HG03558 (cell line): ENCODE results near the gene IL36A.

Experiments used
- ATAC-seq: cut with Tn5 transposase; IDR thresholded peaks from one replicate; pipeline ENCODE4 v1.9.1; 2021; ENCODE audit warnings: moderate number of reproducible peaks; ENCODE audit not compliant: unreplicated experiment; ENCODE audit errors: extremely low read depth

Gene IL36A, protein sequence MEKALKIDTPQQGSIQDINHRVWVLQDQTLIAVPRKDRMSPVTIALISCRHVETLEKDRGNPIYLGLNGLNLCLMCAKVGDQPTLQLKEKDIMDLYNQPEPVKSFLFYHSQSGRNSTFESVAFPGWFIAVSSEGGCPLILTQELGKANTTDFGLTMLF

DNA sequence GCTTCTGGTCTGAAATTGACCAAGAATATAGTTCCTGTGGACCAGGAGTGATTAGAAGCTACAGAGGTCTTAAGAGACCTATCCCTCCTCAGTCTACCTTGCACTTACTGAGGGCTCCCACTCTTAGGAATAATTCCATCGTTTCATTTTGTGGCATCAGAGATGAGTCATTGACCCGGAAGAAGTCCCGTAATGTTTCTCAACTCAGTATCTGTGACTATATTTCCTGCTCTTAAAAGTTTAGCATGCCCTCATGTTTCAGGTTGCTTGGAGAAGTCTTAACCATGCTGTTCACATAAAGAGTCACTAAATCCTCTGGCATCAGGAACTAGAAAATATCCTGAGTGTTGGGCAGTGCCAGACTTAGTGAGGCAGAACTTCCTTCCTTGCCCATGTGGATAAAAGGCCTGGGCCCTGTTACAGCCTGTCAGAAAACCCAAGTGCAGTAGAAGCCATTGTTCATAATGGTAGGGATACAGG lies at the start of gene IL36A:
Gene IL36A, plus strand, starts transcription at position 430 of the 480 bp plus-strand sequence. CDS start 413 bp downstream, outside the sequence.
- no peak for ATAC-seq

DNA sequence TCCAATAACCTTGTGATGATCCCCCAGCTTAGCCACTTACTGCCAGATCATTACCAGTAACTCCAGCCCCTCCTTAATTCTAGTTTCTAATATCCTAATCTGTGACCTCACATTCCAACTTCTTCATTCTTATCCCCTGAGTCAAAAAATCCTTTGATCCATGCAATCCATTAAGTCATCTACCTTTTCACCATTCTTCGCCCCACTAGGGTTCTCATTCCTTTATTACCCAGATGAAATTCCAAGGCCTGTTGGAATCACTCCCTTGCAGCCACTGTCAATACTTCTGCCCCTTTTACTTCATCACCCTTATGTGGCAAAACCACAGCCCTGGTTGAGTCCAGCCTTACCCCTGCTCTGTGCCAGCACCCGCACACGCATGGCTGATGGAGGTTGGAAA lies 47.7 kb upstream of the IL36A start:
- no peak for ATAC-seq

DNA sequence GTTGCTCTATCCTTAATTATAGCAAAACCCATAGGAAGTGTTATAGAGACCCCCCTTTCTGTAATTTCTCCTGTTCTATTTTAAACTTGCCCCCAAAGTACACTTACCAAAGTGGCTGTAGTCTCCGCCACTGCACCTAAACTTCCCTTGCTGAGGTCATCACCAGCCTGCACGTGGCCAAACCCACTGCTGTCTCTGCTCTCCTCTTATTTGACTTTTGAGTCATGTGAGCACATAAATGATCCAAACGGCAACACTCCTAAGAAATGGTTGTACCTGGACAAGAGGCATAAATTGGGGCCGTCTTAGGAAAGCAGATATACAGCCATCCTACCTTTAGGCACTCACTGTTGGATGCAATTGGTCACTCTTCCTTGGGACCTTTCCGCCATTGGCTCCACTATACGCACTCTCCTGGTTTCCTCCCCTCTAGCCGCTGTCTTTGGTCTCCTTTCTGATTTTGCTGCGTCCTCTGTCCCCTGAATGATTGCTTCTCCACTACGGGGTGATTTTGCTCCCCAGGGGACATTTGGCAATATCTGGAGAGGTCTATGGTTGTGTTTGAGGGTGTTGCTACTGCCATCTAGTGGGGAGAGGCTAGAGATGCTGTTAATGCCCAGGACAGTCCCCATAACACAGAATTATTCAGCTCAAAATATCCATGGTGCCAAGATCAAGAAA lies 46.7 kb upstream of the IL36A start:
- no peak for ATAC-seq

DNA sequence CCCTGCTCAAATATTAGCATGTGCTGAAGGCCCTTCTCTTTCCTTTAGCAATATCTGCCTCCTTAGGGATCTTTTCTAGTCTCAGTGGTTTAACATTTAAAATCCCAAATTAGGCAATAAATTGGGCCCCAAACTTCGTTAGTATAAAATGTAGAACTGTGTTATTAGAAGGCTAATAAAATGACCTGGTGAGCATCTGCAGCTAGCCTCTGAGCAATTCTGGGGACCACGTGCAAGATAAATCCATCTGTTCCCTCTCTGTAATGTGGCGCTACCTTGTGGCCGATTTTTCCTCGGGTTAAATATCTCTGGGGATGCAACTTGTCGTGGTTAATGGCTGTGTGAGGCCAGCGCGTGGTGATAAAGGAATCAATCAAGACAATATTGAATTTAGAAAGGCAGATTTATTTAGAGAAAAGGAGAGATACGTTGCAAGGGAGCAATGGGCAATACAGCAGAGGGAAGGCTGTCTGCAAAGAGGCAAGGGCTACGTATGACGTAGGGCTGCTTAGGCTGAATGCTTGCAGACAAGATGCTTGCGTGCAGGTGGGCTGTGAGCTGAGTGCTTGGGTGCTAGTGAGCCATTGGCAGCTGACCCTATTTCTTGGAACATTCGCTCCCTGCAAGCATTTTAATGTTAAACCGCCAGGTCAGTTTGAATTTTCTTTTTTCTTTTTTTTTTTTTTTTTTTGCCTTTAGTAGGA lies 46.0 kb upstream of the IL36A start:
- no peak for ATAC-seq

DNA sequence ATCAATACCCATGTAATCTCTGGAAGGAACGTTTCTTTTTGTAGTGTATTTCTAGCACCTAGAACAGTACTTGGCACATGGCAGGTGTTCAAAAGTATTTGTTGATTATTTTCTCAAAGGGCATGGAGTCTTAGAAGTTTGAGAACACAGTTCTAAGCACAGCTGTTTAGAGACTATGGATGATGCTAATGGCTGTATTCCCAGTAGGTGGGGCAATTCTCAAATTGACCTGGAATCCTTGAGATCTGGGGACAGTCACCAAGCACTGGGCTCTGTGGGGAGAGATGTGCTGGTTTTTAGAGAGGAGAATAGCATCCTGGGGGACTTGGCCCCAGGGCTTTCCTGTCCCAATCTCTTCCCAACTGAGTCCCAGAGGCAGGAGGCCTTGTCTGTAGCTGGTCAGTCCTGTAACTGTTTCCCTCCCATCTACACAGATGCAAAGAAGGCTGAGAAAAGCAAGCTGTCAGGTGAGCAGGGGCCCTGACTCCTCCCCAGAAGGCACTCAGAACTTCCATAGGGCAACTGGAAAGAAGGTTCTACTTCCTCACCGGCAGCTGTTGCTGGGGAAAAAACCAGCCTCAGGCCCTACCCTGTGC lies 44.9 kb upstream of the IL36A start:
- ATAC-seq: no peak

DNA sequence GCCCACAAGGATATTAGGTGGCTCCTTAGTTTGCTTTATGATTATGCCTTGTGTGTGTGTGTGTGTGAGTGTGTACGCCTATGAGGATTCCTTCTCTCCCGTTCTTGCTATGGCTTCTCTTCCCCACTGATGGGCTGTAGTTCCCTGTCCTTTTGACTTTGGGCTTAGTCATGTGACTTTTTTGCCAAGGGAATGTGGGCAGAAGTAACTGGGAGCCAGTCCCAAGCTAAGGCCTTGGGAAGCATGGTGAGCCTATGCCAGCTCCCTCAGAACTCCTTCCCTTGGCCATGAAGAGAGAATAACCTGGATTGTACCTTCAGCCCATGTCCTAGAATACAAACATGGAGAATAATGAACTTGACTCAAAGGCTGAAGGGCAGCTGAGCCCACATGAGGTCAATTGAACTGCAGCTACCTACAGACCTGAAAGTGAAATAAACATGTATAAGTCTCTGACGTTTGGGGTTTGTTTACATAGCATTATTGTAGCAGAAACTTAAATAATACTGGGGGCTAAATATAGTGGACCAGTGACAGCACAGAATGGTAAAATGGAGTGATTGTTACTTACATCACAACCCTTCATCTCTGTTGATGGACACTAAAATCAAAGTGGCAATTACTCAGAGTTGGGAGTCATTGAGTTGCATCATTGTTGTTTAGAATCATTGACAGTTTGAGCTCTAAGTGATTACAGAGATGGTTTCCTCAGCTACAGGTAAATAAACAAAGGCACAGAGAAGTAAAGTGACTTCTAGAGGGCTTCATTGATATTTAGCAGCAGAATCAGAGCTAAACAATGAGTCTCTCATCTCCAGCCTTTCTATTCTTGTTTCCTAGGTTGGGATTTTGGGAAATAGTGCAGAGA lies 42.7 kb upstream of the IL36A start:
- ATAC-seq: no peak

DNA sequence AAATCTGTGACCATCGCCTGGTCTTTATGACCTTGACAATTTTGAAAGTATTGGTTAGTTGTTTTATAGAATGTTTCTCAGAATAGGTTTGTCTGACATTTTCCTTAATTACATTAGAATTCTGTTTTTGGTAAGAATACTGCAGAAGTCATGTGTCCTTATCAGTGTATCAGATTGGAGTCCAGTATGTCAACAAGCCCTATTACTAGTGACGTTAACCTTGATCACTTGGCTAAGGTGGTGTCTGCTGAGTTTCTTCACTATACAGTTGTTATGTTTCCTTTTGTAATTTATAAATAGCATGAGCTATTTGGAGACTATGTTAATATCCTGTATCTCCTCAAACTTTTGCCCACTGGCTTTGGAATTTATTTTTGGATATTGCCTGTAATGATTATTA lies 38.2 kb upstream of the IL36A start:
- no peak for ATAC-seq

DNA sequence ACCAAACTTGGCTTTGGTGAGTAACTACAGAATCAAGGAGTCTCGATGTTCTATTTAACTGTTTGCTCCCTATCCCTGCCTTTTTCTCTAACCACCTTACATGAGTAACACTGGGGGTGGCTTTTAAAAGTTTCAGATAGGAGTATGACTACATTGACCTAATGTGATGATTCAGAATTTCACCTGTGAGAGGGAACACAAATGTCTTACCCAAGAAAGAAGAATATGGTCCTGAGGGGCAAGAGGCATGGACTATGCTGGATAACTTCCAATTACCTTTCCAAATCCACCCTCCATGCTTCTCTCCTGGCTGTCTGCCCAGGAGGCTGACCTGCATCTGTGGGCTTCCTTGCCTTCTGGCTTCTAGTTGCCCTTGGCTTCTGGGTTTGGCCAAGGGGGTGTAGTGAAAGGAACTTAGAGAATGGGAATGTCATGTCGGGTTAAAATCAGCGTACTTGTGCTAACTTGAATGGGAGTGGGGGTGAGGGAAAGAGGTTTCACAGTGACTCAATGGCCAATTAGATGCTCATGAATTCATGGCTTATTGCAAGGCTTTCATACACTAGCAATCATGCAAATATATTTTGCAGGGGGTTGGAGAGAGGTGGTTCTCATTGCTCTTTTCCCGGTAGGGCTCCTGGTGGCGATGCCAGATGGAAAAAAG lies 32.7 kb upstream of the IL36A start:
- ATAC-seq: no peak

DNA sequence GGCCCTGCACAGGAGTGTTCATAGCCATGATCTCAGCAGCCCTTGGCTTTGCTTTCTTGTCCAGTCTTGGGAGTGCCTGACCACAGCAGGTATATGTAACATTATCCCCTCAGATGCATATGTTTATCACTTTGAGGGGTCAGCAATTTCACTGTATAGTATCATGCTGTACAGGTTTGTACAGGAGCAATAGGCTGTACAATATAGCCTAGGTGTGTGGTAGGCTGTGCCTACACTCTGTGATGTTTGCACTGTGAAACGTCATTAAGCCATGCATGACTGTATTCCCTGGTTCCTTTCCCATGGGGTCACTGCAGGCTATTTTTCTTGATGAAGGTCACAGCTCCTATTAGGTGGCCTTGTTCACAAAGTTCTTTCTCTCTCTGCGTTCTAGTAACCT lies 32.1 kb upstream of the IL36A start:
- no peak for ATAC-seq

DNA sequence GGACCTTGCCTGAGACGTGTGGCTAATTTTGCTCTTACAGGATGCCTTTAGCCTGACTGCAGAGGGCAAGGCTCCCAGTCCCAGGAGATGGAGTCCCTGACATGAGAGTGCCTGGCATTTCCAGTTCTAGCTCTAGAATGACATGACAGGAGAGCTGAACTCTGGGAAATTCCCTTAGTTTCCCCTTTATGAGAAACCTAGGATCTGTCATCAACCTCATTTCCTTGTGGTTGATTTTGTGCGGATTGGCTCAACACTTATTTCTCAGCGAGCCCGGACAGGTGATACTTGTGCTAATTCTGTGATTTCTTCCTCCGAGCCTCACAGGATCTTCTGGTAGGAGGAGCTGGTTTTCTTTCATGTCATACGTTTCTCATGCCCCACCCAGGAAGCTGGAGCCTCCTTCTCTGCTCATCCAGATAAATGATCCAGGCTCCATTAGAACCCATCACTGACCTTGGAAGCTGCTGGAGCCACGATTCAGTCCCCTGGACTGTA lies 27.7 kb upstream of the IL36A start, which contains the start of gene IL36G:
Gene IL36G, plus strand, starts transcription at position 448 of the 498 bp plus-strand sequence. CDS start 633 bp downstream, outside the sequence.
- ATAC-seq: no peak

DNA sequence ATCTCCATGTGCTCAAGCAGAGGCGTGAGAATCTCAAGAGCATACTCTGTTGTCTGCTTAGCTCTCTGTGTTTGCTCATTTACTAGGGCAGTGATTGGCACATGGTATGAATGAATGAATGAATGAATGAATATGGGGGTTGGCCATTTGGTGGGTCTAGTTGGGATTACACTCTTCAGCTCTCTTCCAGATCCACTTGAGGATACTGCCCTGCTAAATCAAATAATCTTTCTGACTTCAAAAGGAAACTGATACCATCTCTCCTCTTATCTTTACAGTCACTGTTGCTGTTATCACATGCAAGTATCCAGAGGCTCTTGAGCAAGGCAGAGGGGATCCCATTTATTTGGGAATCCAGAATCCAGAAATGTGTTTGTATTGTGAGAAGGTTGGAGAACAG lies 25.5 kb upstream of the IL36A start:
- ATAC-seq: no peak

DNA sequence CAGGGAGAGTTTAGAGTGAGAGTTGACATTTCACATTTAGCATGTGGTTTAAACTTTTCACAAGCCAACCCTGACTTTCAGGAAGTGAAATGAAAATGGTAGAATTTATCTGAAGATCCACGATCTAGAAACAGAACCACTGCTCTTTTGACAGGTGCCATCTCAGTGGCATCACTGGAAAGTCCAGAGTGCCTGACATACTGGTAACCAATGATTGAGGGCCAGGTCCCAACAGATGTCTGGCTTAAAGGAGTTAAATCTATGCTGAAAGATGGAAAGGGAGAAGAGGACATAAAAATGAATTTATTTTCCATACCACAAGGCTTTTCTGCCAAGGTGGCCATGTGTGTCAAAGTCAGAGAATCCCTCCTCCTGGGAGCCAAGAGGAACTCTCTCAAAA lies 24.7 kb upstream of the IL36A start:
- no peak for ATAC-seq

DNA sequence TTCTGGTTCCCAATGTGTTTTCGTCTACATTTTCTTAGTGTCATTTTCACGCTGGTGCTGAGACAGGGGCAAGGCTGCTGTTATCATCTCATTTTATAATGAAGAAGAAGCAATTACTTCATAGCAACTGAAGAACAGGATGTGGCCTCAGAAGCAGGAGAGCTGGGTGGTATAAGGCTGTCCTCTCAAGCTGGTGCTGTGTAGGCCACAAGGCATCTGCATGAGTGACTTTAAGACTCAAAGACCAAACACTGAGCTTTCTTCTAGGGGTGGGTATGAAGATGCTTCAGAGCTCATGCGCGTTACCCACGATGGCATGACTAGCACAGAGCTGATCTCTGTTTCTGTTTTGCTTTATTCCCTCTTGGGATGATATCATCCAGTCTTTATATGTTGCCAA lies 20.2 kb upstream of the IL36A start:
- ATAC-seq: no peak

DNA sequence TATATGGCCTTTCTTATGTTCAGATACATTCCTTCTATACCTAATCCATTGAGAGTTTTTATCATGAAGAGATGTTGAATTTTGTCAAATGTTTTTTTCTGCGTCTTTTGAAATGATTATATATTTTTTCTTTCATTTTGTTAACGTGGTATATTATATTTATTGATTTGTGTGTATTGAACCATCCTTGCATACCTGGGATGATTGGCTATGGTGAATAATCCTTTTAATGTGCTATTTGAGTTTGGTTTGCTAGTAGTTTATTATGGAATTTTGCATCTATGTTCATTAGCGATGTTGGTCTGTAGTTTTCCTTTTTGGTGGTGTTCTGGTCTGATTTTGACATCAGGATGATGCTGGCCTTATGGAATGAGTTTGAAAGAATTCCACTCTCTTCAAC lies 15.6 kb upstream of the IL36A start:
- no peak for ATAC-seq

DNA sequence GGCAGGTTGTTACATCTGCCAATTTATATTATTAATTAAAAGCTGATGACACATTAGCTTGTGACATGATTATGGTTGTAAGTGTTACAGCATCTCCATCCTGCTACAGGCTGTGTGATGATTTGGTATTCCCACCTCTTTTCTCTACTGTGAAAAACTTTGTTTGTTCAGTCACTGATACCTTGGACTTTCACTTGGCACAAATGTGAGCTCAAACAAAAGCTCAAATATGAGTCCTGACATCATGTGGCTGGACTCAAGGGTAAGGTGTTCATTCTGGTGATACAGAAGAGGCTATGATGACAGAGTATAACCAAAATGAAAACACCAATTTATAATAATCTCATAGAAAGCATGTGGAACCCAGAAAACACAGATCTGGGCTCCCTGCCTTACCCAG lies 11.4 kb upstream of the IL36A start:
- ATAC-seq: no peak

DNA sequence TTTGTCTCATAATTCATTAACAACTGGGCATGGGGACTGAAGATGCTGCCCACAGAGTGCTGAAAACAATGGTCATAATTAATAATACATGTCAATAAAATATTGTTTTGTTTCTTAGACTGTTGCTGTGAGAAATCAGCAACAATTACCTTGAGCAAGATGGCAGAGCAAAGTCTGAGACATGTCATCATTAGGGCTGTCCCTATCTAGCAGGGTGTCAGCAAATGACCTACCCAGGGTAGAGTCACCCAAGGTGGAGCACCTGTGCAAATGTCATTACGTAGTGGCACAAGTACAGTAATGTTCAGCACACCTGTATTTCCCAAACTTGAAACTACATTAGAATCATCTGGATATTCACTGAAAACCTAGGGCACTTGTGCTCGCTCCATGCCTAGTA lies 10.6 kb upstream of the IL36A start:
- no peak for ATAC-seq

DNA sequence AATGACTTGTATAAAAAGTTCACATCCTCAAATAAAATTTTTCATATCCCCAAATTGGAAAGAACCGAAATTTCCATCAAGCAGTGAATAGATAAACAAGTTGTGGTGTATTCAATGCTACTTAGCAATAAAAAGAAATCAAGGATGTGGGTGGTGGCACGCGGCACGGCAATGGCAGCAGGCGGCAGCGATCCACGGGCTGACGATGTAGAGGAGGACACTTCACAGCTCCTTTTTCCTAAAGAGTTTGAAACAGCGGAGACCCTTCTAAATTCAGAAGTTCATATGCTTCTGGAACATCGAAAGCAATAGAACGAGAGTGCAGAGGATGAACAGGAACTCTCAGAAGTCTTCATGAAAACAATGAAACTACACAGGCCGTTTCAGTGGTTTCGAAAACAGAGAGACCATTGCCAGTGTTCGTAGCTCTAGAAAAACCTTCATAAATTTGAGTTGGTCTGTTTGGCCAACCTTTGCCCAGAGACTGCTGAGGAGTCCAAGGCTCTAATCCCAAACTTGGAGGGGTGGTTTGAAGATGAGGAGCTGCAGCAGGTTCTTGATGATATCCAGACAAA lies 9.8 kb upstream of the IL36A start:
- ATAC-seq: no peak

DNA sequence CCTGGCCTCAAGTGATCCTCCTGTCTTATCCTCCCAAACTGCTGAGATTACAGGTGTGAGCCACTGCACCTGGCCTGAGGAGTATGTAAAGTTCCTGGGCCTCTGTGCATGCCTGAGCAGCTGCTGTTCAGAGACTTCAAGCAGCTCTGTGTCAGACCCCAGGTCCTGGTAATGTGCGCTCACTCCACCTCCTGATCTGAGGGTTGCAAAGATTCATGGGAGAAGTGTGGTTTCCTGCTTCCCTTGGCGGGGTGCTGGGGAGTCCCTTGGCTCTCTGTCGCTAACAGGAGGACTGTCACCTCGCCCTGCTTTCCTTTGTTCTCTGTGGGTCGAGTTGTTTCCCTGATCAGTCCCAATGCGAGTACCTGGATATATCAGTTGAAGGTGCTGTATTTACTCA lies 8.6 kb upstream of the IL36A start:
- ATAC-seq: no peak

DNA sequence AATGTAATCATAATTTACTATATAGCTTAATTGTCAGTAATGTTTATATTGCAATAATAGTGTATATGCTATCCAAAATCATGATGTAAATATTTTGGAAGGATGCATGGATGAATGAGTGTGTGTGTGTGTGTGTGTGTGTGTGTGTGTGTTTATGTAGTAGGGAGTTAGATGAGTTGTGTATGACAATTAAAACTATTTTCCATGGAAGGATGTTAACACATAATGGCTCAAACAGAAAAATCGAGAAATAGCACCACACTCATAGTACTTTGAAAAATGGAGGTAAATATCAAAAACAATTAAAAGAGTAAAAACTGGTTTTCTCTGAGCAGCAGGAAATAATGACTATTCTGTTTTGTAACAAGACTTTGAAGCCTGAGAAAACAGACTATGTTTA lies 8.1 kb upstream of the IL36A start:
- ATAC-seq: no peak
